ENCODE data around the gene PML. TPM values are rescaled to one million over a fixed set of nuclear protein-coding genes. Genes with fewer than 3 reads are reported as not detected.

The PML gene
- 102 TPM for total RNA-seq

GRCh38 chr15:73994413-73994883 is at the start of gene PML:
Gene PML (plus strand): TSS chr15:73994716. CDS start chr15:73994813, 97 bp downstream.
- DNase-seq (ENCODE audit: low spot score), result peak; percentile 98

- DNase-seq (ENCODE audit: low spot score), result no peak
Measured at GRCh38 chr15:73945130-73945508, 49.4 kb upstream of the PML start.

GRCh38 chr15:73946046-73946721 is 48.3 kb upstream of the PML start:
- no peak for DNase-seq (ENCODE audit: low spot score)

- no peak for DNase-seq (ENCODE audit: low spot score)
Measured at GRCh38 chr15:73946795-73947370, 47.6 kb upstream of the PML start.

GRCh38 chr15:73947651-73948050 is 46.9 kb upstream of the PML start:
- DNase-seq (ENCODE audit: low spot score), result no peak

- DNase-seq (ENCODE audit: low spot score), result no peak
Measured at GRCh38 chr15:73948396-73948795, 46.1 kb upstream of the PML start.

- no peak for DNase-seq (ENCODE audit: low spot score)
Measured at GRCh38 chr15:73948982-73949381, 45.5 kb upstream of the PML start.

GRCh38 chr15:73949496-73949895 is 45.0 kb upstream of the PML start:
- DNase-seq (ENCODE audit: low spot score), result no peak

GRCh38 chr15:73950479-73950830 is 44.1 kb upstream of the PML start:
- DNase-seq (ENCODE audit: low spot score), result no peak

- peak; percentile 89 for DNase-seq (ENCODE audit: low spot score)
Measured at GRCh38 chr15:73950831-73951561, 43.5 kb upstream of the PML start.

GRCh38 chr15:73951601-73952000 is 42.9 kb upstream of the PML start:
- no peak for DNase-seq (ENCODE audit: low spot score)

- DNase-seq (ENCODE audit: low spot score), result no peak
Measured at GRCh38 chr15:73952171-73952912, 42.2 kb upstream of the PML start.

- no peak for DNase-seq (ENCODE audit: low spot score)
Measured at GRCh38 chr15:73952913-73953750, 41.4 kb upstream of the PML start.

- no peak for DNase-seq (ENCODE audit: low spot score)
Measured at GRCh38 chr15:73954188-73955145, 40.0 kb upstream of the PML start.

- DNase-seq (ENCODE audit: low spot score), result no peak
Measured at GRCh38 chr15:73955326-73955725, 39.2 kb upstream of the PML start.

GRCh38 chr15:73955861-73956742 is 38.4 kb upstream of the PML start:
- DNase-seq (ENCODE audit: low spot score), result no peak

GRCh38 chr15:73956743-73957135 is 37.8 kb upstream of the PML start:
- no peak for DNase-seq (ENCODE audit: low spot score)

- no peak for DNase-seq (ENCODE audit: low spot score)
Measured at GRCh38 chr15:73957276-73957675, 37.2 kb upstream of the PML start.

GRCh38 chr15:73957785-73958184 is 36.7 kb upstream of the PML start:
- DNase-seq (ENCODE audit: low spot score), result no peak
